OCI-LY7 (cell line): ENCODE results near the gene HSPA4. TPM values are rescaled to one million over a fixed set of nuclear protein-coding genes. Genes with fewer than 3 reads are reported as not detected.
"Not testable (repeated sequence)": the region's sequence is repeated elsewhere in the genome, so short reads cannot be mapped to it uniquely, and the experiment has no call there.

Source experiments
- BruUV-seq: library from RNA; stranded (reverse); fragments of 400-500 nt; replicated peaks from 2 replicates; lab custom pipeline; 2021; lab: Mats Ljungman, UMichigan
- CTCF ChIA-PET: fragments of 300-600 bp; sonication (Branson Sonifier 250); formaldehyde crosslinking; loops from one replicate; lab custom pipeline; 2022; ENCODE audit warnings: antibody characterized with exemption; ENCODE audit not compliant: unreplicated experiment; lab: Charles Lee
- POLR2A ChIA-PET: fragments of 300-600 bp; sonication (Branson Sonifier 250); formaldehyde crosslinking; loops from one replicate; lab custom pipeline; 2022; ENCODE audit warnings: antibody characterized with exemption; lab: Charles Lee
- DNase-seq: peaks from one replicate; pipeline ENCODE4 v3.0.0-alpha.2; 2015; ENCODE audit warnings: low spot score
- H2AFZ ChIP-seq: fragments of 200-600 bp; sonication (generic), shearing (Covaris generic); 2 replicates; pipeline ENCODE4 v1.6.1; 2014; ENCODE audit warnings: mild to moderate bottlenecking, antibody characterized with exemption, low read length, moderate library complexity
- H3K27ac ChIP-seq: fragments of 200-600 bp; sonication (generic); 2 replicates; pipeline ENCODE4 v1.5.1; 2014; ENCODE audit warnings: mixed run types, low read depth, mild to moderate bottlenecking, moderate library complexity, low read length, inconsistent platforms; ENCODE audit not compliant: poor library complexity, severe bottlenecking
- H3K36me3 ChIP-seq: fragments of 200-600 bp; sonication (generic); 2 replicates; pipeline ENCODE4 v1.6.1; 2014; ENCODE audit warnings: mild to moderate bottlenecking, antibody characterized with exemption, low read length, moderate library complexity, mixed read lengths; ENCODE audit not compliant: insufficient read depth
- H3K4me1 ChIP-seq: fragments of 200-600 bp; sonication (generic); 2 replicates; pipeline ENCODE4 v1.5.1; 2014; ENCODE audit warnings: mild to moderate bottlenecking, low read length; ENCODE audit not compliant: insufficient read depth, poor library complexity, severe bottlenecking
- H3K4me2 ChIP-seq: fragments of 200-600 bp; sonication (generic); 2 replicates; pipeline ENCODE4 v1.6.1; 2014; ENCODE audit warnings: mild to moderate bottlenecking, low read length
- H3K4me3 ChIP-seq: fragments of 200-600 bp; sonication (generic); 2 replicates; pipeline ENCODE4 v1.5.1; 2014; ENCODE audit warnings: mild to moderate bottlenecking, low read depth, low read length; ENCODE audit not compliant: poor library complexity, severe bottlenecking
- H3K79me2 ChIP-seq: fragments of 200-600 bp; sonication (generic); 2 replicates; pipeline ENCODE4 v1.6.1; 2016; ENCODE audit warnings: low read depth, mild to moderate bottlenecking, low read length, moderate library complexity, mixed read lengths; ENCODE audit not compliant: insufficient read depth
- H3K9me2 ChIP-seq: fragments of 200-600 bp; sonication (generic); 2 replicates; pipeline ENCODE4 v1.6.1; 2016; ENCODE audit warnings: mild to moderate bottlenecking, low read length, mixed read lengths; ENCODE audit not compliant: insufficient read depth
- H3K9me3 ChIP-seq: fragments of 200-600 bp; sonication (generic); 2 replicates; pipeline ENCODE4 v1.6.1; 2014; ENCODE audit warnings: mild to moderate bottlenecking, mixed run types, low read length, mixed read lengths
- H4K20me1 ChIP-seq: fragments of 200-600 bp; sonication (generic); 2 replicates; pipeline ENCODE4 v1.6.1; 2014; ENCODE audit warnings: mild to moderate bottlenecking, antibody characterized with exemption, low read length, moderate library complexity, mixed read lengths; ENCODE audit not compliant: insufficient read depth
- CTCF ChIP-seq: fragments of 200-600 bp; sonication (generic); conservative IDR thresholded peaks from 2 replicates; pipeline ENCODE4 v1.5.1; 2014; ENCODE audit warnings: mild to moderate bottlenecking, antibody characterized with exemption, low read length, moderate library complexity, mixed read lengths
- EZH2phosphoT487 ChIP-seq: fragments of 200-600 bp; sonication (generic); IDR thresholded peaks from 2 replicates; pipeline ENCODE4 v1.6.1; 2018; ENCODE audit warnings: low read depth, borderline replicate concordance, mild to moderate bottlenecking, mixed run types, antibody characterized with exemption, low read length, moderate library complexity, mixed read lengths
- intact Hi-C: fragments of 100-400 bp; cut with micrococcal nuclease; formaldehyde crosslinking; loops from one replicate; pipeline ENCODE4 v1.10.0; 2022; ENCODE audit not compliant: unreplicated experiment
- total RNA-seq, 2 experiments: library from RNA; depleted of rRNA in 1 of 2; stranded (reverse); fragments of >200 nt in 1 of 2; shearing (Covaris generic) in 1 of 2; gene quantifications; 2 replicates each; pipeline ENCODE4 v1.2.3, GENCODE V29; 2014 to 2022

Gene HSPA4
- total RNA-seq, 2 experiments from 2014 or later = 65.4 to 226 TPM

GRCh38 chr5:133129950-133130349, 78.1 kb downstream of the HSPA4 start:
- DNase-seq = no peak
- Histone ChIP-seq H3K36me3 (no peaks in the 10 kb centered on the region), H3K4me2 (no peak overlapping the region), H3K9me3 (no peaks in the 10 kb centered on the region), H4K20me1 (no peaks in the 10 kb centered on the region), H3K4me3 (no peak overlapping the region), H3K4me1 (no peaks in the 10 kb centered on the region), H3K9me2 (no peaks in the 10 kb centered on the region), H3K79me2 (no peaks in the 10 kb centered on the region), H2AFZ (no peak overlapping the region), H3K27ac (no peak overlapping the region)
- no peak for TF ChIP-seq CTCF
- TF ChIP-seq EZH2phosphoT487 = no peak
- ChIA-PET POLR2A (interaction anchor here (0.5 to 0.7 kb wide), 2 partner anchors 22 to 414 kb away, joined by 3 to 5 read pairs; no protein-coding TSS in a partner anchor), CTCF (no interaction called here)
- intact Hi-C loops = no loop called here
- no TSS peak for BruUV-seq

GRCh38 chr5:133130387-133131118, 78.7 kb downstream of the HSPA4 start:
- Histone ChIP-seq H2AFZ (no peak overlapping the region), H3K4me3 (no peak overlapping the region), H3K27ac (no peak overlapping the region), H3K79me2 (no peaks in the 10 kb centered on the region), H3K9me2 (no peaks in the 10 kb centered on the region), H3K36me3 (no peaks in the 10 kb centered on the region), H3K9me3 (no peaks in the 10 kb centered on the region), H3K4me1 (no peaks in the 10 kb centered on the region), H4K20me1 (no peaks in the 10 kb centered on the region), H3K4me2 (no peak overlapping the region)
- POLR2A ChIA-PET = interaction anchor here (0.5 to 0.7 kb wide), 5 partner anchors 14 to 414 kb away, joined by 3 to 5 read pairs (median 4); no protein-coding TSS in a partner anchor
- no peak for DNase-seq
- BruUV-seq = no TSS peak
- TF ChIP-seq EZH2phosphoT487 = no peak
- no peak for TF ChIP-seq CTCF
- CTCF ChIA-PET = no interaction called here
- intact Hi-C loops = no loop called here

- POLR2A ChIA-PET = interaction anchor here (1.3 kb wide), 1 partner anchor 19 kb away, joined by 3 read pairs; no protein-coding TSS in a partner anchor
- Histone ChIP-seq H2AFZ (no peak overlapping the region), H3K79me2 (no peaks in the 10 kb centered on the region), H3K36me3 (no peaks in the 10 kb centered on the region), H3K4me3 (no peak overlapping the region), H3K27ac (no peak overlapping the region), H4K20me1 (no peaks in the 10 kb centered on the region), H3K4me2 (no peak overlapping the region), H3K9me2 (no peaks in the 10 kb centered on the region), H3K4me1 (no peaks in the 10 kb centered on the region), H3K9me3 (no peaks in the 10 kb centered on the region)
- TF ChIP-seq CTCF (no peak), EZH2phosphoT487 (no peak)
- BruUV-seq = no TSS peak
- CTCF ChIA-PET = no interaction called here
- intact Hi-C loops = no loop called here
- DNase-seq = no peak
Measured at GRCh38 chr5:133132717-133133116, 80.9 kb downstream of the HSPA4 start.

GRCh38 chr5:133133241-133133640, 81.4 kb downstream of the HSPA4 start:
- intact Hi-C loops, H3K9me2 ChIP-seq, H3K36me3 ChIP-seq, H3K27ac ChIP-seq, H3K9me3 ChIP-seq, H2AFZ ChIP-seq, H3K4me1 ChIP-seq, H4K20me1 ChIP-seq, H3K79me2 ChIP-seq, CTCF ChIA-PET, H3K4me2 ChIP-seq, BruUV-seq, H3K4me3 ChIP-seq, DNase-seq: not testable (repeated sequence)
- POLR2A ChIA-PET = interaction anchor here (1.3 kb wide), 1 partner anchor 18 kb away, joined by 3 read pairs; no protein-coding TSS in a partner anchor
